Adipocyte (in vitro differentiated cells): Measurements from ENCODE around the gene CFAP91.
"Not testable (repeated sequence)": the region's sequence is repeated elsewhere in the genome, so short reads cannot be mapped to it uniquely, and the experiment has no call there.

Experiments used
- DNase-seq: peaks from one replicate; pipeline ENCODE4 v3.0.0-alpha.2; 2015; ENCODE audit warnings: low read depth
- H3K27me3 ChIP-seq: replicated peaks from 2 replicates; pipeline ENCODE4 v1.7.0; 2013; ENCODE audit warnings: mild to moderate bottlenecking, low read length, moderate library complexity; ENCODE audit not compliant: control insufficient read depth, insufficient read depth
- H3K36me3 ChIP-seq: 2 replicates; pipeline ENCODE4 v1.7.0; 2013; ENCODE audit warnings: low read length, mild to moderate bottlenecking, moderate library complexity; ENCODE audit not compliant: control insufficient read depth, insufficient read depth, severe bottlenecking
- H3K4me1 ChIP-seq: 2 replicates; pipeline ENCODE4 v1.7.0; 2013; ENCODE audit warnings: mild to moderate bottlenecking, low read length, moderate library complexity; ENCODE audit not compliant: control insufficient read depth, insufficient read depth
- H3K4me3 ChIP-seq: 2 replicates; pipeline ENCODE4 v1.7.0; 2013; ENCODE audit warnings: mild to moderate bottlenecking, low read length, moderate library complexity
- H3K9ac ChIP-seq: 2 replicates; pipeline ENCODE4 v1.7.0; 2013; ENCODE audit warnings: mild to moderate bottlenecking, low read length, moderate library complexity
- H3K9me3 ChIP-seq: 2 replicates; pipeline ENCODE4 v1.7.0; 2013; ENCODE audit warnings: mild to moderate bottlenecking, low read length, moderate library complexity; ENCODE audit not compliant: control insufficient read depth

Gene CFAP91

GRCh38 chr3:119664850-119665379 lies 37.9 kb upstream of the CFAP91 start:
- Histone ChIP-seq H3K9ac (no peak overlapping the region), H3K4me3 (no peak overlapping the region), H3K27me3 (no peaks in the 10 kb centered on the region), H3K4me1 (peaks cover 34% of the 10 kb centered on the region), H3K36me3 (peaks cover 14% of the 10 kb centered on the region), H3K9me3 (no peaks in the 10 kb centered on the region)
- DNase-seq = no peak

GRCh38 chr3:119665954-119666559 lies 36.8 kb upstream of the CFAP91 start:
- no peak overlapping the region for H3K4me3 ChIP-seq
- peaks cover 15% of the 10 kb centered on the region for H3K36me3 ChIP-seq
- DNase-seq = no peak

GRCh38 chr3:119669906-119670570 lies 32.8 kb upstream of the CFAP91 start:
- Histone ChIP-seq H3K4me3 (no peak overlapping the region), H3K4me1 (peaks cover 12% of the 10 kb centered on the region), H3K36me3 (peaks cover 47% of the 10 kb centered on the region), H3K27me3 (no peaks in the 10 kb centered on the region), H3K9ac (no peak overlapping the region), H3K9me3 (no peaks in the 10 kb centered on the region)
- DNase-seq = no peak

More at GRCh38 chr3:119665954-119666559, 36.8 kb upstream of the CFAP91 start:
- Histone ChIP-seq H3K4me1 (peaks cover 35% of the 10 kb centered on the region), H3K9me3 (no peaks in the 10 kb centered on the region), H3K9ac (no peak overlapping the region), H3K27me3 (no peaks in the 10 kb centered on the region)

- DNase-seq = no peak
- H3K9ac ChIP-seq = no peak overlapping the region
- H3K4me1 ChIP-seq = peaks cover 24% of the 10 kb centered on the region
- H3K9me3 ChIP-seq = no peaks in the 10 kb centered on the region
- peaks cover 43% of the 10 kb centered on the region for H3K36me3 ChIP-seq
- H3K4me3 ChIP-seq = no peak overlapping the region
- no peaks in the 10 kb centered on the region for H3K27me3 ChIP-seq
Measured at GRCh38 chr3:119672776-119673175, 30.0 kb upstream of the CFAP91 start.

GRCh38 chr3:119673875-119674274 lies 28.9 kb upstream of the CFAP91 start:
- Histone ChIP-seq H3K9ac (no peak overlapping the region), H3K4me1 (peaks cover 26% of the 10 kb centered on the region), H3K9me3 (no peaks in the 10 kb centered on the region), H3K36me3 (peaks cover 35% of the 10 kb centered on the region), H3K4me3 (no peak overlapping the region), H3K27me3 (no peaks in the 10 kb centered on the region)
- no peak for DNase-seq

GRCh38 chr3:119675188-119675874 lies 27.5 kb upstream of the CFAP91 start:
- H3K9me3 ChIP-seq = no peaks in the 10 kb centered on the region
- no peaks in the 10 kb centered on the region for H3K27me3 ChIP-seq
- peak overlapping the region; percentile 83 for H3K4me3 ChIP-seq
- H3K9ac ChIP-seq = no peak overlapping the region
- DNase-seq = no peak
- peaks cover 19% of the 10 kb centered on the region for H3K4me1 ChIP-seq
- peaks cover 32% of the 10 kb centered on the region for H3K36me3 ChIP-seq

GRCh38 chr3:119676020-119676419 lies 26.8 kb upstream of the CFAP91 start:
- DNase-seq = no peak
- Histone ChIP-seq H3K36me3 (peaks cover 32% of the 10 kb centered on the region), H3K4me1 (peaks cover 17% of the 10 kb centered on the region), H3K9ac (peak overlapping the region; percentile 84), H3K4me3 (peak overlapping the region; percentile 83), H3K9me3 (no peaks in the 10 kb centered on the region), H3K27me3 (no peaks in the 10 kb centered on the region)

GRCh38 chr3:119676771-119677640 lies 25.8 kb upstream of the CFAP91 start, which contains the start of gene COX17:
COX17 (minus strand) TSS chr3:119677406; CDS start chr3:119677310, 96 bp downstream.
- no peaks in the 10 kb centered on the region for H3K27me3 ChIP-seq
- H3K9ac ChIP-seq = peak within 1 kb of the TSS; percentile 85
- peaks cover 22% of the 10 kb centered on the region for H3K36me3 ChIP-seq

GRCh38 chr3:119677641-119677934 lies 25.2 kb upstream of the CFAP91 start:
- no peak for DNase-seq
- Histone ChIP-seq H3K9ac (peak overlapping the region; percentile 85), H3K4me3 (peak overlapping the region; percentile 83), H3K27me3 (no peaks in the 10 kb centered on the region), H3K9me3 (no peaks in the 10 kb centered on the region), H3K36me3 (peaks cover 18% of the 10 kb centered on the region), H3K4me1 (peaks cover 17% of the 10 kb centered on the region)

More at GRCh38 chr3:119676771-119677640, 25.8 kb upstream of the CFAP91 start, which contains the start of gene COX17:
- H3K9me3 ChIP-seq = no peaks in the 10 kb centered on the region
- peaks cover 17% of the 10 kb centered on the region for H3K4me1 ChIP-seq
- peak; percentile 97 for DNase-seq
- peak within 1 kb of the TSS; percentile 83 for H3K4me3 ChIP-seq

GRCh38 chr3:119678209-119678608 lies 24.6 kb upstream of the CFAP91 start:
- H3K36me3 ChIP-seq = peaks cover 12% of the 10 kb centered on the region
- H3K9me3 ChIP-seq, H3K27me3 ChIP-seq, DNase-seq, H3K9ac ChIP-seq, H3K4me3 ChIP-seq: not testable (repeated sequence)
- peaks cover 17% of the 10 kb centered on the region for H3K4me1 ChIP-seq
